Heart left ventricle (tissue), 13 donors: Measurements from ENCODE around the gene LRP5.

Experiments used
- CTCF ChIP-seq, 12 donors: fragments of 200-600 bp; sonication (generic) in 4 of 12; IDR thresholded peaks; one replicate each; pipeline versions ENCODE4 v1.5.0 to v1.8.0; 2018 to 2022; ENCODE audit warnings: antibody characterized with exemption in 12 of 12, mild to moderate bottlenecking in 5 of 12
- POLR2A ChIP-seq, 2 donors: fragments of 450-650 bp; IDR thresholded peaks; one replicate each; pipeline ENCODE4 v1.6.1; 2017; ENCODE audit warnings: antibody characterized with exemption in 2 of 2, mild to moderate bottlenecking in 2 of 2, moderate library complexity in 2 of 2
- donor health status: ischemic (EF 13 %, LVEDD 7.1; RV severe dilation, severe dysfunction).
- donor health status: DM: no; HTN: yes; CAD: no.
- donor health status: DM: no; HTN: no; CAD: no.
- donor health status: ischemic (EF 25% LVEDD 6.9; RV normal size, moderate dysfunction).
- donor health status: ischemic (EF 25% LVEDD 5.7; RV mildly dilated, moderate dysfunction).
- donor health status: ischemic (EF 35%, LVEDD 5.7; RV mildly dilated, moderate dysfunction).
- donor health status: nonischemic (EF 11% LVEDD 7.7; RV severe dilation, severe dysfunction).
- donor health status: DM: yes; HTN: yes; CAD: no.
- donor health status: PGD.
- donor health status: ischemic (EF 29% LVEDD 5.4; RV normal size, mild dysfunction).
- donor health status: nonischemic (EF 23%, LVEDD 6.1; RV moderate dilation, normal function).

- no peak for TF ChIP-seq CTCF (IDR thresholded peaks at IDR 0.05)
- no peak for TF ChIP-seq POLR2A (IDR thresholded peaks at IDR 0.05)
Observed at GRCh38 chr11:68495220-68495729, 182.9 kb downstream of the LRP5 start.
